SJCRH30 (cell line): Measurements from ENCODE around the gene BICDL2. TPM values are rescaled to one million over a fixed set of nuclear protein-coding genes. Genes with fewer than 3 reads are reported as not detected.

Experiments
- DNase-seq, 2 experiments: peaks; one replicate each; pipeline ENCODE4 v3.0.0-alpha.2; 2015 to 2020
- H3K27ac ChIP-seq: fragments of 250-450 bp; sonication (Bioruptor Pico); 2 replicates; pipeline ENCODE4 v1.5.1; 2020; ENCODE audit warnings: mild to moderate bottlenecking, moderate library complexity
- H3K27me3 ChIP-seq: fragments of 250-450 bp; sonication (Bioruptor Pico); 2 replicates; pipeline ENCODE4 v1.5.1; 2020; ENCODE audit warnings: mild to moderate bottlenecking, moderate library complexity
- H3K36me3 ChIP-seq: fragments of 250-450 bp; sonication (Bioruptor Pico); 2 replicates; pipeline ENCODE4 v1.5.1; 2020; ENCODE audit warnings: mild to moderate bottlenecking, moderate library complexity
- H3K4me1 ChIP-seq: fragments of 250-450 bp; sonication (Bioruptor Pico); 2 replicates; pipeline ENCODE4 v1.5.1; 2020; ENCODE audit warnings: mild to moderate bottlenecking, moderate library complexity
- H3K4me3 ChIP-seq: fragments of 250-450 bp; sonication (Bioruptor Pico); 2 replicates; pipeline ENCODE4 v1.5.1; 2020; ENCODE audit warnings: mild to moderate bottlenecking, moderate library complexity
- H3K9me3 ChIP-seq: fragments of 250-450 bp; sonication (Bioruptor Pico); replicated peaks from 2 replicates; pipeline ENCODE4 v1.5.1; 2020; ENCODE audit warnings: mild to moderate bottlenecking, moderate library complexity
- total RNA-seq: library from RNA; depleted of rRNA; stranded (reverse); fragments of >200 nt; shearing (Covaris generic); gene quantifications from 2 replicates; pipeline ENCODE4 v1.2.3, GENCODE V29; 2014

Gene BICDL2
- total RNA-seq, 1 experiment from 2014 or later, result not detected

DNA sequence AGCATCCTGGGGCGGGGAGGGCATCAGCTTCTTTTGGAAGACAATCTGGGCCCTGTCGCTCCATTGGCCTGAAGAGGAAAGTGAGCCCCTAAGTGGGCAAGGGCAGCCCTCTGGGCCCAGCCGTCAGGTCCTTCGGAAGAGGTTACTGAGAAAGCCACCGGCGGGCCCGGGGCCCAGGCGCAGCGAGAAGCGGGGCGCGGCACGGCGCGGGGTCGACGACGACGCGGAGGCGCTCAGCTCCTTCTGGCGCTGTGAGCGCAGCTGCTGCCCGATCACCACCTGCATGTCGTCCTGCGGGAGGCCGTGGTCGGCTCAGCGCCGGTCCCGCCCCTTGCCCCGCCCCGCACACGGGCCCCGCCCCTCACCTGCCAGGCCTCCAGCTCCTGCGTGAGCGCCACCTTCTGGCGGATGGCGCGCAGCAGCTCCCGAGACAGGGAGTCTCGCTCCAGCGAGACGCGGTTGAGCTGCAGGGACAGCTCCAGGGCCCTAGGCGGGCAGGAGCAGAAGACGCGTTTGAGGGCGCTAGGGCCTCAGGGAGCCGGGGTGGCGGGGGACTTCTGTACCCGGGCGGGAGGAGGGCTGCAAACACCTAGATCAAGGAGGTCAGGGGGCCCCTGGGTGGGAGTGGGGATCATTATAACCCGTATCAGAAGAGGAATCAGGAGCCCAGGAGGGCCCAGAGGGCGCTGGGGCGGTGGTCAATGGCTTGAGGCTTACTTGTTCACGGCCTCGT lies 8.6 kb downstream of the BICDL2 start:
- H3K9me3 ChIP-seq, result no peaks in the 10 kb centered on the region
- no peak overlapping the region for H3K27ac ChIP-seq
- peaks cover 11% of the 10 kb centered on the region for H3K27me3 ChIP-seq
- H3K4me3 ChIP-seq, result no peak overlapping the region
- H3K36me3 ChIP-seq, result no peaks in the 10 kb centered on the region
- peaks cover 26% of the 10 kb centered on the region for H3K4me1 ChIP-seq
- peak in 1 of 2 experiments; percentile 38 for DNase-seq

DNA sequence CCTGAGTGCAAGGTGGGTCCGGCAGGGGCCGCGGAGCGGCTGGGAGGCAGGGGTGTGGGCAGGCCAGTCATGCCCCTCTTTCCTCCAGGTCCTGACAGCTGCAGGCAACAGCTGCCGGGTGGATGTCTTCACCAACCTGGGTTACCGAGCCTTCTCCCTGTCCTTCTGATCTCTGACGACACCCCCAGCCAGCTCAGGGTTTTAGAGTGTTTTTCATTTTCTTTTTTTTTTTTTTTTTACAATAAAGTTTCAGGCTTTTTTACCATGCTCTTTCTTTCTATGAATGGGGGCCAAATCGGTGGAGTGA lies 9.3 kb downstream of the BICDL2 start:
- peaks cover 33% of the 10 kb centered on the region for H3K4me1 ChIP-seq
- H3K9me3 ChIP-seq, result no peaks in the 10 kb centered on the region
- H3K36me3 ChIP-seq, result peaks cover 6% of the 10 kb centered on the region; the same call in 1 of the 2 replicates
- H3K27me3 ChIP-seq, result peaks cover 11% of the 10 kb centered on the region
- H3K4me3 ChIP-seq, result no peak overlapping the region
- peak; percentile 63 to 66 for DNase-seq
- H3K27ac ChIP-seq, result peak overlapping the region; percentile 22

DNA sequence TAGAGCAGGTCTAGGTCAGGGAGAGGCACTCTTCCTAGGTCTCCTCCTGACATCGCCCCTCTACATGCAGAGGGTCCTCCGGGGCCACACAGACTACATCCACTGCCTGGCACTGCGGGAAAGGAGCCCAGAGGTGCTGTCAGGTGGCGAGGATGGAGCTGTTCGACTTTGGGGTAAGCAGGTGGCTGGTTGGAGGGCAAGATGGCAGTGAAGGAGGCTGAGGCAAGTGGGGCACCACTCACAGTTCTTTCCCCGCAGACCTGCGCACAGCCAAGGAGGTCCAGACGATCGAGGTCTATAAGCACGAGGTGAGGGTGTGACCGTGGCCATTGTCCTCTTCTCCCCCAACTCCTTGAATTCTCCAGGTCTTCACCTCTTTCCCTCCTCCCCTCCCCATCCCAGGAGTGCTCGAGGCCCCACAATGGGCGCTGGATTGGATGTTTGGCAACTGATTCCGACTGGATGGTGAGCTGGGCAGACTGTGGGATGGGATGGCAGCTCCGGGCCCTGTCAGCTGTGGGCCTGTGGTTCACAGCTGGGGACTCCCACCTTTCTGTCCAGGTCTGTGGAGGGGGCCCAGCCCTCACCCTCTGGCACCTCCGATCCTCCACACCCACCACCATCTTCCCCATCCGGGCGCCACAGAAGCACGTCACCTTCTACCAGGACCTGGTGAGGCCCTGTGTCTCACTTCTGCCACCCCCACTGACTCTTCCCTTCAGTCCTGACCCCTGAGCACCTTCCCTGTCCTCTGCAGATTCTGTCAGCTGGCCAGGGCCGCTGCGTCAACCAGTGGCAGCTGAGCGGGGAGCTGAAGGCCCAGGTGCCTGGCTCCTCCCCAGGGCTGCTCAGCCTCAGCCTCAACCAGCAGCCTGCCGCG lies 9.9 kb downstream of the BICDL2 start:
- peak overlapping the region; percentile 22 for H3K27ac ChIP-seq
- peaks cover 7% of the 10 kb centered on the region; the same call in 1 of the 2 replicates for H3K36me3 ChIP-seq
- DNase-seq, result no peak
- no peak overlapping the region for H3K4me3 ChIP-seq
- H3K27me3 ChIP-seq, result peaks cover 5% of the 10 kb centered on the region
- H3K4me1 ChIP-seq, result peaks cover 35% of the 10 kb centered on the region
- no peaks in the 10 kb centered on the region for H3K9me3 ChIP-seq

DNA sequence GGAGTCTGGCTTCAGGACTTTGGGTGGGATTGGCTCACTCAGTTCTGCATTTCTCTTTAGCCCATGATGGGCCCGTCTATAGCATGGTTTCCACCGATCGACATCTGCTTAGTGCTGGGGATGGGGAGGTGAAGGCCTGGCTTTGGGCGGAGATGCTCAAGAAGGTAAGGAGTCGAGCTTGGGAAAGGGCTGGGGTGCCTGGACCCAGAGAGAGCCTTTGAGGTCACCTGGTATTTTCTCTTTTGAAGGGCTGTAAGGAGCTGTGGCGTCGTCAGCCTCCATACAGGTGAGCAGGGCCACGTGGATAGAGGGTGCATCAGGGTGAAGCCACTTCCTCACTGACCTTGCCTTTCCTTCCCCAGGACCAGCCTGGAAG lies 10.8 kb downstream of the BICDL2 start:
- H3K9me3 ChIP-seq, result no peaks in the 10 kb centered on the region
- H3K4me1 ChIP-seq, result peaks cover 28% of the 10 kb centered on the region
- H3K4me3 ChIP-seq, result no peak overlapping the region
- peaks cover 7% of the 10 kb centered on the region for H3K36me3 ChIP-seq
- H3K27me3 ChIP-seq, result no peaks in the 10 kb centered on the region
- DNase-seq, result no peak
- H3K27ac ChIP-seq, result no peak overlapping the region

DNA sequence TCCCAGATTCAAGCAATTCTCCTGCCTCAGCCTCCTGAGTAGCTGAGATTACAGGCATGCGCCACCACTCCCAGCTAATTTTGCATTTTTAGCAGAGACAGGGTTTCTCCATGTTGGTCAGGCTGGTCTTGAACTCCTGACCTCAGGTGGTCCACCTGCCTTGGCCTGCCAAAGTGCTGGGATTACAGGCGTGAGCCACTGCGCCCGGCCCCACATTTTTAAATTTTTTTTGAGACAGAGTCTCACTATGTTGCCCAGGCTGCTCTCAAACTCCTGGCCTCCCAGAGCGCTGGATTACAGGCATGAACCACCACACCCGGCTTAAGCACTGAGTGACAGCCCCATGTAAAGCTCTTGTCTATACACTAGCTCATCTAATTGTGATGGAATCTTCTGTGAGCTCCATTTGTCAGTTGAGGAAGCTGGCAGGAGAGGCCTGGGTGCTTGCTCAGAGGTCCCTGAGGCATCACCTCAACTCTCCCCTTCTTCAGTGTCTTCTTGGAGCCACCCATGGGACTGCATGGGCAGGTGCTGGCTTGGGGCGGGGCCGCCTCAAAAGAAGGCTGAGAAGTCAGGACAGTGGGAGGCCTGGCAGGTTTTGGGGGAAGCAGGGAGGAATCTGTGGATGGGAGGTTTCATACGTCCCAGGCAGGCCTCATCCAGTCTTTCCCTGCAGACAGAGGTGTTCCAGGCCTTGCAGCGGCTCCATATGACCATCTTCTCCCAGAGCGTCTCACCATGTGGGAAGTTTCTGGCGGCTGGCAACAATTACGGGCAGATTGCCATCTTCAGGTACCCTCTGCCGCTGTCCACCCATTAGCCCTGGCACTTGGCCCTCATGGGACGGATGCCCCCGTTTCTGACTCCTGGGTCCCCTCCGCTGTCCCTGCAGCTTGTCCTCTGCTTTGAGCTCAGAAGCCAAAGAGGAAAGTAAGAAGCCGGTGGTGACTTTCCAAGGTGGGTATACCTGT lies 11.4 kb downstream of the BICDL2 start:
- Histone ChIP-seq H3K4me3 (no peak overlapping the region), H3K9me3 (no peaks in the 10 kb centered on the region), H3K36me3 (peaks cover 7% of the 10 kb centered on the region), H3K27ac (no peak overlapping the region), H3K27me3 (no peaks in the 10 kb centered on the region), H3K4me1 (peaks cover 21% of the 10 kb centered on the region)
- no peak for DNase-seq

DNA sequence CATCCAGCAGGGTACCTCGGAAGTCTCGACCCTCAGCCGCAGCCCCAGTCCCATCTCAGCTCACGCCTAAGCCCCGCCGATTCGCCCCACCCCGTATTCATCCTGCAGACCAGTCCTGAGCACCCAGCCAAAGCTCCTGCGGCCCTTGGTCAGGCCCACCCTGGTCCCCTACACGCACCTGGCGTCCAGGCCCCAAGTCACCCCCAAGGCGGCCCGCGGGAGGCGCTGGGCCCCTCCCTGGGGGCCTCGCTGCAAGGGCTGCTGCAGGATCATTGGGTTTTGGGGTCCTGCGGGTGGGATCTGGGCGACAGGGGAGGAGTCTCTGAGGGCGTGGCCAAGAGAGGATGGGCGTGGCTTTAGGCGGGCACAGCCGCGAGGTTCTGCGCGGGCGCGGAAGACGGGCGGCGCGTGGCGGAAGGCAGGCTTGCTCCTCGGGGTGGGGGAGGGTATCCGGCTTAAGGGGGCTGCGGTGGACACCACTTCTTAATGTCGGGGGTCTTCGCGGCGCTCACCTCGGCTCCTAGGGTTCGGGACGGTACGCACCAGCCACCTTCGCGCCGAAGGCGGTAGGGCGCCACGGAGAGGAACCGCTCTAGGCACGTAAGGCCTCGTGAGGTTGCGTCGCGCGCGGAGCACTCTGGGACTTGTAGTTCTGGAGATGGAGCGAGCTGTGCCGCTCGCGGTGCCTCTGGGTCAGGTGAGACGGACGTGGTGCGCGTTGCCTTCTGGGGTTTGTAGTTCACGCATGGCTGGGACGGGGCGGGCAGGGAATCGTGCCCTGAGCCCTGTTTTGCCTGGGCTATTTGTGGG lies 12.9 kb downstream of the BICDL2 start, which contains the start of the genes HCFC1R1 and THOC6:
TSS of gene HCFC1R1 (minus strand) at position 274 of the 810 bp plus-strand sequence. CDS start at position 273, 1 bp downstream.
TSS of gene THOC6 (plus strand) at position 367 of the 810 bp plus-strand sequence. CDS start at position 659, 292 bp downstream.
- H3K9me3 ChIP-seq, result no peaks in the 10 kb centered on the region
- peaks cover 7% of the 10 kb centered on the region for H3K36me3 ChIP-seq
- peak within 1 kb of the TSS; percentile 95 for H3K27ac ChIP-seq
- H3K4me1 ChIP-seq, result peaks cover 21% of the 10 kb centered on the region
- peak; percentile 98 for DNase-seq
- no peaks in the 10 kb centered on the region for H3K27me3 ChIP-seq
- H3K4me3 ChIP-seq, result peak within 1 kb of the TSS; percentile 95

DNA sequence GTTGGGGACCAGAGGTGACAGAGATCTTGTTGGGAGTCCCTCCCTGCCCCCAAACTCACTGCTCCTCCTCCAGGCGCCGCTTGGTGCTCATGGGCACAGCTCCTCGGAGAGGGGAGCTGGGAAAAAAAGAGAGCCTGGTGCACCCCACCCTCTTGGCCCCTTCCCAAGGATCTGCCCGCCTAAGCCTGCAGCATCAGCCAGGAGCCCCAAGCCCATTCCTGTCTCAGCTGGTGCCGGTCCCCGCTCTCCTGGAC lies 13.4 kb downstream of the BICDL2 start:
- no peaks in the 10 kb centered on the region for H3K27me3 ChIP-seq
- no peaks in the 10 kb centered on the region for H3K9me3 ChIP-seq
- H3K4me1 ChIP-seq, result peaks cover 21% of the 10 kb centered on the region
- no peak for DNase-seq
- peaks cover 7% of the 10 kb centered on the region for H3K36me3 ChIP-seq
- peak overlapping the region; percentile 95 for H3K4me3 ChIP-seq
- peak overlapping the region; percentile 95; the same call in 1 of the 2 replicates for H3K27ac ChIP-seq

DNA sequence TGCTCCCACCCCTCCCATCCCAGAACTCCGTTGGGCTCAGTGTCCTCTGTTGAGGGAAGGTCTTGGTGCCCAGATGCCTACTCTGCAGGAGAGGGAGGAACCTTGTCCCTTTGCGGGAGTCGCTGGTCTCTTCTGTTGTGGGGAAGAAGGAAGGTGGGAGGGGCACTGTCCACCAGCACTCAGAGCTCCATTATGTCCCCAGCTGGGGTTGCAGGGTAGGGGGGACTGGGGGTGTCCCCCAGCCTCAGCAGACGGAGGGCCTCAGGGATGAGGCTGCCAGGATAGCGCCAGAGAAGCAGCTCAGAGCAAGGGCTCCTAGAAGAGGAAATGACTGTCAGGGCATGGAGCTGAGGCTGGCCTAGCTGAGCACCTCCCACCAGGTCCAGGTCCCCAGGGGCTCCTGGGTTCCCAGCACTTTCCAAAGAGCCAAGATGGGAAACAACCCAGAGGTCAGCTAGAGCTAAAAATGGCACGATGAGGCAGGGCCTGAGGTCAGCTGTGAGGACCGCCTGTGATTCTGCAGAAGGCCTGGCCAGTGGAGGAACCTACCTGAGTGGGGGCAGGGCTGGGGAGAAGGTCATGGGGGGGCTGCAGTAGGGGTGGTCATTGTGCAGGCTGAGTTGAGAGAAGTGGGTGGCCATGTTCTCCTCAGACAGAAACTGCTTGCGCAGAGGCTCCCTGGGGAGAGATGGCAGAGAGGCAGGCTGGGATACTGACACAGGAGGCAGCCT lies 13.9 kb downstream of the BICDL2 start:
- H3K4me1 ChIP-seq, result peaks cover 21% of the 10 kb centered on the region
- H3K4me3 ChIP-seq, result peak overlapping the region; percentile 95
- H3K9me3 ChIP-seq, result no peaks in the 10 kb centered on the region
- no peaks in the 10 kb centered on the region for H3K27me3 ChIP-seq
- DNase-seq, result peak; percentile 24 to 32
- peak overlapping the region; percentile 95 for H3K27ac ChIP-seq
- peaks cover 7% of the 10 kb centered on the region for H3K36me3 ChIP-seq

DNA sequence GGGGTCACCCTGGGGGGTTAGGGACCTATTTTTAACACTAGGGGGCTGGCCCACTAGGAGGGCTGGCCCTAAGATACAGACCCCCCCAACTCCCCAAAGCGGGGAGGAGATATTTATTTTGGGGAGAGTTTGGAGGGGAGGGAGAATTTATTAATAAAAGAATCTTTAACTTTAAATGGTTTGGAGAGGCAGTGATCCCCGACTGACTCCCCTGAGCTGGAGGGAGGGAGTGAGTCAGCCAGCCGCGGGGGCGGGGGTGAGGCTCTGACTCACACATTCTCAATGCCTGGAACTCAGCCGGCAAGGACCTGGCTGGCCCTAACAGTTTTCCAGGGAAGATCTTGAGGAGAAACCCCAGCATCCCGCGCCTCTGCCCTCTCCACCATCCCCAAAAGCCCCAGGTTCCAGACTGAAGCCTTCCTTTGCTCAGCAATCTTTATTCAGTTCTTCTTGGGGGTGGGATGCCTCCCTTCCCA lies 14.5 kb downstream of the BICDL2 start:
- peak; percentile 85 to 89 for DNase-seq
- peak overlapping the region; percentile 95 for H3K27ac ChIP-seq
- peak overlapping the region; percentile 95 for H3K4me3 ChIP-seq
- H3K27me3 ChIP-seq, result no peaks in the 10 kb centered on the region
- H3K4me1 ChIP-seq, result peaks cover 17% of the 10 kb centered on the region
- H3K9me3 ChIP-seq, result no peaks in the 10 kb centered on the region
- H3K36me3 ChIP-seq, result peaks cover 7% of the 10 kb centered on the region

DNA sequence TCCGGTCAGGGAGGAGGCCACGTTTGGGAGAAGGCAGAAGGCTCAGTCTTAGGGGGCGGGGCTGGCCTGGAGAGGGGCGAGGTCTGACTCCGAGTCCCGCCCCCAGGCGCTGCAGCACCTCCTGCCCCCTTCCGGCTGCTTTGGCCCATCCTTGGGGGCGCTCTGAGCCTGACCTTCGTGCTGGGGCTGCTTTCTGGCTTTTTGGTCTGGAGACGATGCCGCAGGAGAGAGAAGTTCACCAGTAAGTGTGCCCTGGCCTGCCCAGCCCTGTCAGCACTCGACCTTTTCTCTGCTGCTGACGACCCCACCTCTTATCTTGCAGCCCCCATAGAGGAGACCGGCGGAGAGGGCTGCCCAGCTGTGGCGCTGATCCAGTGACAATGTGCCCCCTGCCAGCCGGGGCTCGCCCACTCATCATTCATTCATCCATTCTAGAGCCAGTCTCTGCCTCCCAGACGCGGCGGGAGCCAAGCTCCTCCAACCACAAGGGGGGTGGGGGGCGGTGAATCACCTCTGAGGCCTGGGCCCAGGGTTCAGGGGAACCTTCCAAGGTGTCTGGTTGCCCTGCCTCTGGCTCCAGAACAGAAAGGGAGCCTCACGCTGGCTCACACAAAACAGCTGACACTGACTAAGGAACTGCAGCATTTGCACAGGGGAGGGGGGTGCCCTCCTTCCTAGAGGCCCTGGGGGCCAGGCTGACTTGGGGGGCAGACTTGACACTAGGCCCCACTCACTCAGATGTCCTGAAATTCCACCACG lies 15.1 kb downstream of the BICDL2 start:
- peaks cover 12% of the 10 kb centered on the region for H3K4me1 ChIP-seq

DNA sequence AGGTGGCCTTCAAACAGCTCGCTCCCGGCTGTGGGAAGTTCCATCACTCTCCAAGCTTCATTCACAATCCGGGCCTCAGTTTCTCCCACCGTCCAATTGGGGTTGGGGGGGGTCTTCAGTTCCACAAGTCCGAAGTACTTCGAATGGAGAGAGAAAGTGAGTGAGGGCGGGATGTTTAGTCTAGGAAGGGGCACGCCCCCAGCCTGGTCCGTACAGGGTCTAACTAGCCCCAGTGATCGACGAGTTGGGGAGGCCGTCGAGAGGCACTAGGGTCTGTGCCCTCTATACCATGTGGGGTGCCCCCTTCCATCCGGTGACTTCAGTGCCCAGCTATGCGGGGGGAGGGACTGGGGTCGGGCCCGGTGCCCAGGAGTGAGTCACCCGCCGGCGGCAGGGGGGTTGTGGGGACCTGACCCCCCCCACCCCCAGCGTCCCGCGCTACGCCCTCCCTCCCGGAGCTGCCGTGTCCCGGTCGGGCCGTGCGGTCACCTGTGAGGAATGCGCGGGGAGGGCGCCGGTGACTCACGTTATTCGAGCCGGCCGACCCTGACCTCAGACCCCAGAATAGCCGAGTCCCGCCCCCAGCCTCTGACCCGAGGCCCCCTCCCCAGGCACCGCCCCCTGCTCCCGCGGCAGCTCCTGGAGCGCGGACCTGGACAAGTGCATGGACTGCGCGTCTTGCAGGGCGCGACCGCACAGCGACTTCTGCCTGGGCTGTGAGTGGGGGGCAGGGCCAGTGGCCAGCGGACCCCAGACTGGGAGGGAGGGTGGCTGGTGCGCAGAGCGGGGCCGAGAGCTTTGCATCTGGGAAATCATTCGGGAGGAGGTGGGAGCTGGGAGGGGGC lies 15.9 kb downstream of the BICDL2 start:
- peak overlapping the region; percentile 95 for H3K4me3 ChIP-seq
- H3K9me3 ChIP-seq, result no peaks in the 10 kb centered on the region
- no peaks in the 10 kb centered on the region for H3K27me3 ChIP-seq
- H3K4me1 ChIP-seq, result peaks cover 12% of the 10 kb centered on the region
- peak overlapping the region; percentile 95 for H3K27ac ChIP-seq
- DNase-seq, result peak; percentile 68 to 87
- H3K36me3 ChIP-seq, result peaks cover 7% of the 10 kb centered on the region

More for the DNA sequence above, 15.1 kb downstream of the BICDL2 start:
- DNase-seq, result peak; percentile 87 to 90
- Histone ChIP-seq H3K4me3 (peak overlapping the region; percentile 95), H3K27me3 (no peaks in the 10 kb centered on the region), H3K9me3 (no peaks in the 10 kb centered on the region), H3K27ac (peak overlapping the region; percentile 95), H3K36me3 (peaks cover 7% of the 10 kb centered on the region)

DNA sequence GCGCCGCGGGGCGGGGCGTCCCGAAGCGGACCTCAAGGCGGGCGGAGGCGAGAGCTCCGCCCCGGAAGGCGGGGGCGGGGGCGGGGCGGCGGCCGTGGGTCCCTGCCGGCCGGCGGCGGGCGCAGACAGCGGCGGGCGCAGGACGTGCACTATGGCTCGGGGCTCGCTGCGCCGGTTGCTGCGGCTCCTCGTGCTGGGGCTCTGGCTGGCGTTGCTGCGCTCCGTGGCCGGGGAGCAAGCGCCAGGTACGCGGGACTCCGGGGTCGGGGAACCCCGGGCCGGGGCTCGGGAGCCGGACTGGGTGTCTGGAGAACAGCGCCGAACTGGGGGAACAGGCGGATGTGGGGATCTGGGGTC lies 16.5 kb downstream of the BICDL2 start, which contains the start of gene TNFRSF12A:
TSS of gene TNFRSF12A (plus strand) at position 122 of the 357 bp plus-strand sequence. CDS start at position 152, 30 bp downstream.
- Histone ChIP-seq H3K4me3 (peak within 1 kb of the TSS; percentile 95), H3K27ac (peak within 1 kb of the TSS; percentile 95), H3K27me3 (no peaks in the 10 kb centered on the region), H3K9me3 (no peaks in the 10 kb centered on the region), H3K4me1 (peaks cover 12% of the 10 kb centered on the region), H3K36me3 (peaks cover 7% of the 10 kb centered on the region)
- peak; percentile 77 to 85 for DNase-seq
